Measurements from ENCODE around the gene PLK2. TPM values are rescaled to one million over a fixed set of nuclear protein-coding genes. Genes with fewer than 3 reads are reported as not detected.

The PLK2 gene
- total and polyA plus RNA-seq, 2 of the 8 experiments (the other 6 are each of a cell fraction or from before 2014, with no cell fraction given), result 5.8 to 20.6 TPM

DNA sequence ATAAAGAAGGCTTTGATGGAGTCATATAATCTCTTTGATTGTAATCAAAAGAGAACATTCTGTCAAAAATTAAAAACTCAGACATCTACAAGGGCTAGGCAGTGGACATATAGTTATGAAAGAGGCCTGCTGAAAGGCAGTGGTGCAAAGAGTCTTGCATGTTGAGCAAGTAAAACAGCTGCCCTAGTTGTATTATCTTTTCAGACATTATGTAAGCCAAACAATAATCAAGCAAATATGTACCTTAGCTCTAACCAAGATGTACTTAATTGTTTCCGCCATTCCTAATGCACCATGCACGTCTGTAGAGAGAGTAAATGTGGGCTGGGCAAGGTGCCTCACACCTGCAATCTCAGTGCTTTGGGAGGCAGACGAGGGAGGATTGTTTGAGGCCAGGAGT lies 45.6 kb upstream of the PLK2 start:
- Histone ChIP-seq H3K14ac (ENCODE audit: insufficient read length) (no peak overlapping the region), H3K9me3 (ENCODE audit: insufficient read depth in 2 of 2, low read depth in 1 of 2, low read length in 1 of 2) (no peaks in the 10 kb centered on the region), H2BK12ac (ENCODE audit: low read depth, low read length) (no peak overlapping the region), H3K79me1 (ENCODE audit: low read depth, low read length) (no peaks in the 10 kb centered on the region), H3K56ac (replicated peaks; ENCODE audit: insufficient read length, low read depth, low read length) (no peak overlapping the region), H3K4me3 (ENCODE audit: extremely low read depth in 1 of 4, insufficient read depth in 2 of 4, low read depth in 3 of 4, low read length in 4 of 4) (no peak overlapping the region), H3K4me2 (ENCODE audit: insufficient read depth in 1 of 2, low read depth in 2 of 2, low read length in 2 of 2) (no peak overlapping the region), H4K8ac (ENCODE audit: extremely low read depth, insufficient read depth, low read length) (no peak overlapping the region), H3K79me2 (ENCODE audit: control insufficient read depth in 1 of 2, insufficient read depth in 2 of 2, low read length in 2 of 2) (no peaks in the 10 kb centered on the region), H4K91ac (replicated peaks; ENCODE audit: insufficient read length, low read length) (no peak overlapping the region), H2AFZ (ENCODE audit: low read length) (no peak overlapping the region), H3K36me3 (ENCODE audit: control insufficient read depth in 2 of 4, insufficient read depth in 4 of 4, low read length in 3 of 4) (no peaks in the 10 kb centered on the region), H3K9ac (replicated peaks in 1 of 4; ENCODE audit: extremely low read depth in 1 of 4, low read depth in 3 of 4, low read length in 3 of 4) (no peak overlapping the region), H3K4me1 (replicated peaks in 1 of 4; ENCODE audit: control insufficient read depth in 3 of 4, insufficient read depth in 4 of 4, low read length in 3 of 4) (peaks cover 0 to 3% (median 0%) of the 10 kb centered on the region in 4 experiments; a peak in 1 of 7 replicates), H3K27me3 (replicated peaks in 1 of 4; ENCODE audit: control insufficient read depth in 3 of 4, extremely low read depth in 1 of 4, insufficient read depth in 3 of 4, low read length in 3 of 4) (peaks cover 0 to 1% (median 0%) of the 10 kb centered on the region in 4 experiments; a peak in 1 of 7 replicates), H4K5ac (ENCODE audit: insufficient read length, low read depth, low read length) (no peak overlapping the region), H2BK20ac (ENCODE audit: low read length) (no peak overlapping the region), H3K23ac (ENCODE audit: insufficient read length) (no peak overlapping the region), H2BK15ac (ENCODE audit: low read length) (no peak overlapping the region), H2BK120ac (replicated peaks; ENCODE audit: low read depth, low read length) (no peak overlapping the region), H3K27ac (ENCODE audit: low read depth, low read length) (no peak overlapping the region), H3K23me2 (ENCODE audit: low read depth, low read length) (no peaks in the 10 kb centered on the region), H3K18ac (ENCODE audit: extremely low read depth, low read length) (no peak overlapping the region), H2BK5ac (ENCODE audit: low read depth, low read length) (no peak overlapping the region), H2AK5ac (ENCODE audit: low read depth, low read length) (no peak overlapping the region), H3K4ac (replicated peaks; ENCODE audit: insufficient read length, low read depth, low read length) (no peak overlapping the region), H4K20me1 (replicated peaks in 1 of 2; ENCODE audit: control insufficient read depth in 1 of 2, insufficient read depth in 2 of 2, low read length in 2 of 2) (no peaks in the 10 kb centered on the region)
- 76% methylated on average over 2 of the region's 3 CpGs; no CpG with 5 or more reads in 1 of the 2 experiments for WGBS, 2 experiments (ENCODE audit: extremely low coverage in 1 of 2, insufficient coverage in 1 of 2, insufficient read length in 1 of 2, insufficient replicate concordance in 2 of 2, low coverage in 1 of 2, low lambda C conversion rate in 2 of 2, missing lambda C conversion rate in 1 of 2)
- FAIRE-seq, result no peak
- no peak for TF ChIP-seq SP1 (IDR thresholded peaks at IDR 0.05; ENCODE audit: low read depth, low read length)
- TF ChIP-seq EGR1 (IDR thresholded peaks at IDR 0.05; ENCODE audit: borderline replicate concordance, low read depth, low read length), result no peak
- ChIA-PET CTCF (ENCODE audit: partially characterized antibody) (interaction anchor here (1.5 to 7.5 kb wide), 3 partner anchors 8 to 344 kb away, joined by 3 to 60 read pairs (median 16); no protein-coding TSS in a partner anchor), POLR2A (ENCODE audit: partially characterized antibody) (no interaction called here)
- no peak for DNase-seq (ENCODE audit: low read depth in 1 of 2, low spot score in 2 of 2)
